GM12874 (cell line): ENCODE data around the gene CDH13.

Experiments
- CTCF ChIP-seq: IDR thresholded peaks from 2 replicates; pipeline ENCODE4 v1.5.1; 2011; ENCODE audit warnings: low read depth, mild to moderate bottlenecking, control low read depth, low read length, moderate library complexity; ENCODE audit not compliant: insufficient read depth

CDH13 gene

GRCh38 chr16:83270640-83271039, 643.9 kb downstream of the CDH13 start:
- no peak for TF ChIP-seq CTCF

GRCh38 chr16:83271123-83271522, 644.4 kb downstream of the CDH13 start:
- TF ChIP-seq CTCF: no peak

- TF ChIP-seq CTCF: no peak
Observed at GRCh38 chr16:83271970-83272575, 645.3 kb downstream of the CDH13 start.

GRCh38 chr16:83272843-83273242, 646.1 kb downstream of the CDH13 start:
- TF ChIP-seq CTCF: no peak

GRCh38 chr16:83273504-83274173, 646.9 kb downstream of the CDH13 start:
- TF ChIP-seq CTCF: no peak

- no peak for TF ChIP-seq CTCF
Observed at GRCh38 chr16:83279251-83279650, 652.5 kb downstream of the CDH13 start.

GRCh38 chr16:83285921-83286320, 659.2 kb downstream of the CDH13 start:
- TF ChIP-seq CTCF: no peak

- no peak for TF ChIP-seq CTCF
Observed at GRCh38 chr16:83296505-83296904, 669.7 kb downstream of the CDH13 start.
